ENCODE results near the gene RAB21. TPM values are rescaled to one million over a fixed set of nuclear protein-coding genes. Genes with fewer than 3 reads are reported as not detected.

The RAB21 gene
- total RNA-seq, 4 donors from 2014 or later, result 15.9 to 48.4 (median 29.9) TPM

DNA sequence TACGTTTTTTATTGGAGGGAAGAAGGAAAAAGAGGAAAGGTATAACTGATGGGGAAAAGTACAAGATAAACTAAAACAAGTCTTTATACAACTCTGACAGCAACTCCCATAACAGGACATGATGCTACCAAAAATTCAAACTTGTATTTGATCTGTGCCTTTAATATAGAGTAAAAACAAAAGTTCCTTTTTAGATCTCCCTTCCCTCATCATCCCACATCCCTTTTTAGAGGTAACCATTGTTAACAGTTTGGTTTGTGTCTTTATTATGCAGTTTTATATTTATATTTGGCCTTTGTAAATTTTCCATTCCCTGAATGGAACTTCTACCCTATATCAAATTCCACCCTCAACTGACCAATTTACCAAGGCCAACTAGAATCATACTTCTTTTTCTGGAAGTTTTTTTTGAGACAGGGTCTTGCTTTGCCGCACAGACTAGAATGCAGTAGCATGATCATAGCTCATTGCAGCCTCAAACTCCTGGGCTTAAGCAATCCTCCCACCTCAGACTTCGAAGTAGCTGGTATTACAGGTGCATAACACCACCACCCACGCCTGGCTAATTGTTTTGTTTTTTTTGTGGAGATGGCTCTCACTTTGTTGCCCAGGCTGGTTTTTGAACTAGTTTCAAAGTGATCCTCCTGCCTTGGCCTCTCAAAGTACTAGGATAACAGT lies 36.9 kb downstream of the RAB21 start:
- in situ Hi-C loops (cut with MboI; ENCODE audit: low pct_ligation_motif_present in 1 of 4, low pct_unique_long_range_greater_than_20kb in 1 of 4, low sequenced_read_pairs in 3 of 4) (no loop called here), intact Hi-C loops (cut with DNase I; ENCODE audit: low total_unique reads) (no loop called here)
- Histone ChIP-seq H3K27ac (no peak overlapping the region), H3K36me3 (peaks cover 0 to 18% (median 0%) of the 10 kb centered on the region in 4 donors), H3K4me1 (peaks cover 0 to 9% (median 0%) of the 10 kb centered on the region in 4 donors), H3K9me3 (no peaks in the 10 kb centered on the region), H3K27me3 (no peaks in the 10 kb centered on the region), H3K4me3 (no peak overlapping the region)
- WGBS, 2 donors (ENCODE audit: low coverage in 1 of 2), result 83 to 88% methylated on average over 4 of the region's 4 CpGs
- TF ChIP-seq EP300 (IDR thresholded peaks at IDR 0.05; ENCODE audit: low read depth) (no peak), POLR2AphosphoS5 (IDR thresholded peaks at IDR 0.05) (no peak), POLR2A (IDR thresholded peaks at IDR 0.05) (no peak)
- TF ChIP-seq, protein P1, sequence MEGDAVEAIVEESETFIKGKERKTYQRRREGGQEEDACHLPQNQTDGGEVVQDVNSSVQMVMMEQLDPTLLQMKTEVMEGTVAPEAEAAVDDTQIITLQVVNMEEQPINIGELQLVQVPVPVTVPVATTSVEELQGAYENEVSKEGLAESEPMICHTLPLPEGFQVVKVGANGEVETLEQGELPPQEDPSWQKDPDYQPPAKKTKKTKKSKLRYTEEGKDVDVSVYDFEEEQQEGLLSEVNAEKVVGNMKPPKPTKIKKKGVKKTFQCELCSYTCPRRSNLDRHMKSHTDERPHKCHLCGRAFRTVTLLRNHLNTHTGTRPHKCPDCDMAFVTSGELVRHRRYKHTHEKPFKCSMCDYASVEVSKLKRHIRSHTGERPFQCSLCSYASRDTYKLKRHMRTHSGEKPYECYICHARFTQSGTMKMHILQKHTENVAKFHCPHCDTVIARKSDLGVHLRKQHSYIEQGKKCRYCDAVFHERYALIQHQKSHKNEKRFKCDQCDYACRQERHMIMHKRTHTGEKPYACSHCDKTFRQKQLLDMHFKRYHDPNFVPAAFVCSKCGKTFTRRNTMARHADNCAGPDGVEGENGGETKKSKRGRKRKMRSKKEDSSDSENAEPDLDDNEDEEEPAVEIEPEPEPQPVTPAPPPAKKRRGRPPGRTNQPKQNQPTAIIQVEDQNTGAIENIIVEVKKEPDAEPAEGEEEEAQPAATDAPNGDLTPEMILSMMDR (IDR thresholded peaks at IDR 0.05), result no peak
- no peak for DNase-seq

DNA sequence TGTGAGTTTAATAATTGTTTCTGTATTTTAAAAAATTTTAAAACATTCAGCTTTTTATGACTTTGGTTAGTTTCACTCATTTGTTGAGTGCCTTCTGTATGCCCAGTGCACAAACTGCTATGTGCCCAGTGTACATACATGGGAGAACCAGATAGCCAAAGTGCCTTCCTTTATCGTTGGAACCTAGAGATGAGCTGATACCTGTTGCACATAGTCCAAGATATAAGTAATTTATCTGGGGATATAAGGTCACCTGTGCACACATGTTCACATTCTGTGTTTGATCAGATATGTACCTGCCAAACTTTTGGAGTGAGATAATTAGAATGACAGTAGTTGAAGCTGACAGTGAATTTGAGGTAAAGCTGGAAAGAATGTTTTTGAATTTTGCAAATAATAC lies 37.9 kb downstream of the RAB21 start:
- in situ Hi-C loops (cut with MboI; ENCODE audit: low pct_ligation_motif_present in 1 of 4, low pct_unique_long_range_greater_than_20kb in 1 of 4, low sequenced_read_pairs in 3 of 4) (no loop called here), intact Hi-C loops (cut with DNase I; ENCODE audit: low total_unique reads) (no loop called here)
- Histone ChIP-seq H3K4me3 (no peak overlapping the region), H3K4me1 (peaks cover 0 to under 1% (median 0%) of the 10 kb centered on the region in 4 donors), H3K27me3 (no peaks in the 10 kb centered on the region), H3K9me3 (no peaks in the 10 kb centered on the region), H3K36me3 (peaks cover 0 to 12% (median 0%) of the 10 kb centered on the region in 4 donors), H3K27ac (no peak overlapping the region)
- DNase-seq, result no peak
- TF ChIP-seq POLR2A (IDR thresholded peaks at IDR 0.05), result no peak
- no peak for TF ChIP-seq EP300 (IDR thresholded peaks at IDR 0.05; ENCODE audit: low read depth)
- TF ChIP-seq, protein P1 (IDR thresholded peaks at IDR 0.05), result no peak
- TF ChIP-seq POLR2AphosphoS5 (IDR thresholded peaks at IDR 0.05), result no peak
- WGBS, 2 donors (ENCODE audit: low coverage in 1 of 2), result 83 to 89% methylated on average over 1 of the region's 1 CpG

DNA sequence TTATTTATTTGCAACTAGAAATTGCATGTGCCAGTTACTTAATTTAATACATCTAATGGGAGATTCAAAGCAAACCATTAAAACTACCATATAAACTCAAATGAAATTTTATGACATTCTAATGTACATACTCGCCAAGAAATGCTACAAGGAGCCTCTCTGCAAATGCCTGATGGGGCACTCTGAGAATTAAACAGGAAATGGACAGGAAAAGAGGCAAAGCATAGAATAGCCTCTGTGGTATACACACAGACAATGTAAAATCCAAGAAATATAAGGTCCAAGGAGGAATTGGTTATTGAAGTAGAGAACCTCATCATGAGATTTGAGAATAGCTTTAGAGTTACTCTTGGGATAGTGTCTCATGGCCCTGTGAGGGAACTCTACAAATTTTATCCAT lies 41.2 kb downstream of the RAB21 start:
- Histone ChIP-seq H3K27me3 (no peaks in the 10 kb centered on the region), H3K4me3 (no peak overlapping the region), H3K4me1 (no peaks in the 10 kb centered on the region), H3K36me3 (no peaks in the 10 kb centered on the region), H3K9me3 (no peaks in the 10 kb centered on the region), H3K27ac (no peak overlapping the region)
- DNase-seq, result no peak
- WGBS, 2 donors (ENCODE audit: low coverage in 1 of 2), result no CpG with 5 or more reads among the region's 1 CpG
- intact Hi-C loops (cut with DNase I; ENCODE audit: low total_unique reads), result no loop called here
- in situ Hi-C loops (cut with MboI; ENCODE audit: low pct_ligation_motif_present in 1 of 4, low pct_unique_long_range_greater_than_20kb in 1 of 4, low sequenced_read_pairs in 3 of 4), result no loop called here
- TF ChIP-seq EP300 (IDR thresholded peaks at IDR 0.05; ENCODE audit: low read depth) (no peak), POLR2AphosphoS5 (IDR thresholded peaks at IDR 0.05) (no peak), POLR2A (IDR thresholded peaks at IDR 0.05) (no peak)
- TF ChIP-seq, protein P1 (IDR thresholded peaks at IDR 0.05), result no peak

DNA sequence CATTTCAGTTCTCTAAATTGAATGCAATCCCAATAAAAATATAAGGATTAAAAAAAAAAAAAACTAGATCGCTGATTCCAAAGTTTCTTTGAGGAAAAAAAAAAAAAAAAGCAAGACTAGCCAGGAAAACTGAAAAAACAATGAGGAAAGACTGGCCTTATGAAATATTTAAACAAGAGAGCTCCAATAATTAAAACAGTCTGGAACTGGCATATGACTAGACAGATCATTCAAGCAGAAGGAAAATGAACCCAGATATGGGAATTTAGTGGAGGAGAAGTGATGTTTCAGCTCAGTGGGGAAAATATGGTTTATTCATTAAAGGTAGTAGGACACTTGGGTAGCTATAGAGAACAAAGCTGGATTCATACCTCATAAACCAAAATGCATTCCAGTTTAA lies 42.9 kb downstream of the RAB21 start:
- TF ChIP-seq POLR2A (IDR thresholded peaks at IDR 0.05), result no peak
- no peak for TF ChIP-seq EP300 (IDR thresholded peaks at IDR 0.05; ENCODE audit: low read depth)
- TF ChIP-seq, protein P1 (IDR thresholded peaks at IDR 0.05), result no peak
- TF ChIP-seq POLR2AphosphoS5 (IDR thresholded peaks at IDR 0.05), result no peak
- H3K27ac ChIP-seq, result no peak overlapping the region
- no peaks in the 10 kb centered on the region for H3K4me1 ChIP-seq
- intact Hi-C loops (cut with DNase I; ENCODE audit: low total_unique reads), result no loop called here
- in situ Hi-C loops (cut with MboI; ENCODE audit: low pct_ligation_motif_present in 1 of 4, low pct_unique_long_range_greater_than_20kb in 1 of 4, low sequenced_read_pairs in 3 of 4), result no loop called here
- H3K36me3 ChIP-seq, result no peaks in the 10 kb centered on the region
- H3K9me3 ChIP-seq, result no peaks in the 10 kb centered on the region
- DNase-seq, result no peak
- WGBS, 2 donors (ENCODE audit: low coverage in 1 of 2), result 72 to 79% methylated on average over 1 of the region's 1 CpG
- no peak overlapping the region for H3K4me3 ChIP-seq
- no peaks in the 10 kb centered on the region for H3K27me3 ChIP-seq
